Hindlimb muscle (tissue), 1 donor: Measurements from ENCODE around the gene DOK4. TPM values are rescaled to one million over a fixed set of nuclear protein-coding genes. Genes with fewer than 3 reads are reported as not detected.
"Not testable (repeated sequence)": the region's sequence is repeated elsewhere in the genome, so short reads cannot be mapped to it uniquely, and the experiment has no call there.

ENCODE experiments used
- DNase-seq: peaks from one replicate; pipeline ENCODE4 v3.0.0-alpha.2; 2013
- polyA plus RNA-seq: library from polyadenylated mRNA; unstranded; fragments of 120-200 nt; gene quantifications from one replicate; pipeline ENCODE4 v1.2.1, GENCODE V29; 2013; ENCODE audit not compliant: insufficient read length

The DOK4 gene
- polyA plus RNA-seq, 1 donor: 10.2 TPM

DNA sequence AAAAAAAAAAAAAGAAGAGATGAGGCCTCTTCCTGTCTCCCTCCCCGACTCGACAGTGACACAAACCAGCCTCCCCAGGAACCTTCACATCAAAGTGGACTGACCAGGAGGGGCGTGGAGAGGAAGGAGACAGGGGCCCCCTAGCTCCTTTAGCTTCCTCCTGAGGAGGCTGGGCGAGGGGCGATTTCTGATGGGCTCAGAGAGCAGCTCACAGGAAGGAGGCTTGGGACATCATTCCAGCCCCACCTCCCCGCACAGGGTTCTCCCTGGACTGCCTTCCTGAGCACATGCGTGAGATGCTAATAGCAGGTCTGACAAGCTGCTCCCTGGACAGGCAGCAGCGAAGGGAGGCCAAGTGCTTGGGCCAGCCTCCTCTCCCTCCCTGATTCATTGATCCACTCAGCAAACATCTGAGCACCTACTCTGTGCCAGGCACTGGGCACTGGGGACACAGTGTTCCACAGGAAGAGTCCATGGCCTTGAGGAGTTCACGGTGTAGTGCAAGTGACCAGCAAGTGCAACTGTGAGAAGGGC, 14.4 kb upstream of the DOK4 start:
- DNase-seq: no peak

- DNase-seq: not testable (repeated sequence)
Measured at GRCh38 chr16:57499941-57500340, 13.6 kb upstream of the DOK4 start.

GRCh38 chr16:57498031-57498430, 11.7 kb upstream of the DOK4 start:
- no peak for DNase-seq

- no peak for DNase-seq
Measured at GRCh38 chr16:57497121-57497520, 10.8 kb upstream of the DOK4 start.

GRCh38 chr16:57493767-57494166, 7.5 kb upstream of the DOK4 start:
- no peak for DNase-seq

DNA sequence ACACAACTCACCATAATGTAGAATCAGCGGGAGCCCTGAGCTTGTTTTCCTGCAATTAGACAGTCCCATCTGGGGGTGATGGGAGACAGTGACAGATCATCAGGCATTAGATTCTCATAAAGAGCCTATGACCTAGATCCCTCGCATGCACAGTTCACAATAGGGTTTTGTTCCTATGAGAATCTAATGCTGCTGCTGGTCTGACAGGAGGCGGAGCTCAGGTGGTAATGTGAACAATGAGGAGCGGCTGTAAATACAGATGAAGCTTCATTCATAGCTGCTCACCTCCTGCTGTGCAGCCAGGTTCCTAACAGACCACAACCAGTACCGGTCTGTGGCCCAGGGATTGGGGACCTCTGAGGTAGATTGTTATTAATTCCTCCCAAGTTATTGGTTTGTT, 2.9 kb upstream of the DOK4 start:
- no peak for DNase-seq

DNA sequence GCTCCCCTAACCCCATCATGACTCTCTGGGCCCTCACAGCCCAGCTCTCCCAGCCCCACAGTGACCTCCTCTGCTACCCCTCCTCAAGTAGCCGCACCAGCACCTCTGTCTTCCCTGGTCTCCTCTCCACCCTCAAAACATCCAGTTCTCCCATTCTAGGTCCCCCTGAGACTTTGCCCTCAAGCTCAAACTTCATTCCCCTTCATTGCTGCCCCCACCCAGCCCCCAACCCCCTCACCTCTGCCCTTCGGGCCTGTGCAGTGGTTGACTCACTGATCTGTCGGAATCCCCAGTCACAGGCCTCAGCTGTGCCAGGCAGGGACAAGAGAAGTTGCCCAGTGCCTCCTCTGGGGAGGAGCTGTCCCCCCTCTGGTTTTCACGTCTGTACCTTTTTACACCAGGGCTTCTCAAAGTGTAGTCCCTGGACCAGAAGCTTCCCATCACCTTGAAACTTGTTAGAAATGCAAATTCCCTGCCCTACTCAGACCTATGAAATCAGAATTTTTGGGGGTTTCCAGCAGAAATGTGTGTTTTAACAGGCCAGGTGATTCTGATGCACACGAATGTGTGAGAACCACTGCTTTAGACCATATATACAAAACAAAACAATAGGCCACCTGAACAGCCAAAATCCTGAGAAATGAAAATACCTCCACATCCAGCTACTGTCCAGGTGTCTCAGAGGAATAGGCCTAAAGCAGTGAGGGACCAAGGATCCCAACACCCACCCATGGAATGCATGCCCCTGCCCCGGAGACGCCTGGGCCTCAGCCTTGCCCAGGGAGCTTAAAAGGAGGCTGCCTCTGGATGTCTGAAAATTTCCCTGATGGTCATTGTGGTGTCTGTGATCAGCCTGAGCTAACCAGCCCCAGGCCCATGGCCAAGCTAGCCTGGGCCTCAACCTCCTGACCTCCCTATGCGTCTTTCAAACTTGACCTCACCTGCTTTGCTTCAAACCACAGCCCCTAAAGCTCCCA, 853 bp upstream of the DOK4 start:
- no peak for DNase-seq

DNA sequence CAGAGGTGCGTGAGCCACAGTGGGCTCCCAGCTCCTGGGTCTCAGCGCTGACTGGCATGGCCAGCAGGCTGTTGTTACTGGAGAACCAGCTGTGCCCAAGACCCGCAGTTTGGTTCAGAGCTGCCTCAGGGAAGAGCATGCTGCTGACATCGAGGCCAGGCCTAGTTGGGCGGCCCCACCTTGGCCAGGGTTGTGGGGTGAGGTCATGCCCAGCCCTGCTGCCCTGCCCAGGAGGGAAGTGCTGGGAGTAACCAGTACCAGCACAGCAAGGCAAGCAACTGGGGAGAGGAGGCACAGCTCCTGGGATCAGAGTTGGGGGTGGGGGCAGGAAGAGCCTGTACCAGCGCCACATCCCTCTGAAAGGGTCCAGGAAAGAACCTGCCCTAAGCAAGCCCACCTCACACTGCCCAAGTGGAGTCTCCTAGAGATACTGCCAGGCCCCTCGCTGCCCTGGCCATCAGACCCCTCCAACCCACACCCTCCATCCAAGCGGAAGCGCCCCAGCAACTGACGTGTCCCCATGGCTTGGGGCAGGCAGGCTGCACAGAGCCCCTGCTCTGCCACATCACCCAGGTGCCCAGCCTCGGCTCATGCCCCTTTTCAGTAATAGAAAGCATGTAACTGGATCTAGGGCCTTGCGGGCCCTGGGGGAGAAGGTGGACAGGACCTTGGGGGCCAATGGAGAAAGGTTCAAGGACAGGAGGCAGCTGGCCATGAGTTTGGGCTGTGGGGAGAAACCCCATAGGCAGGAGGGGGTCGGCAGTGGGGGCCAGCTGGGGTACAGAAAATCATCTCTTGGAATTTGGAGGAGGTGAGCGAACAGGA, 990 bp downstream of the DOK4 start:
- DNase-seq: no peak

DNA sequence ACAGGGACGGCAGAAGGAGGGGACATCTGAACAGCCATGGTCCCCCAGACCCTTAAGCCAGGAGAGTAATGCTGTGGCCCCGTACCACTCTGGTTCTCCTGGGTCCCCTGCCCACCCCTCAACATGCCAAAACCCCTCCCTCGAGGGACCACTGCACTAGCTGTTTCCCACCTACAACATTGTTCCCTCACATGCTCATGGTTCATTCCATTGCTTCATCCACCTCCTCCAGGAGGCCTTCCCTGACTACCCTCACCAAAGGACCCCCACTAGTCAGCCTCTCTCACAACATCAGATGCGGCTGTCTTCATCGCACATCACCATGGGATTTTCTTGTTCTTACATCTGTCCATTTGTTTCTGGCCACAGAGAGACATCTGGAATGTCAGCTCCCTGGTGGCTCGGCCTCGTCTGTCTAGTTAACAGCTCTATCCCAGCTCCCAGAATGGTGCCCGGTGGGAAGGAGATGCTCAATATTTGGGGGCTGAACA, 1.7 kb downstream of the DOK4 start:
- DNase-seq: no peak

- DNase-seq: no peak
Measured at GRCh38 chr16:57483725-57484514, 2.4 kb downstream of the DOK4 start.

GRCh38 chr16:57482845-57483545, 3.3 kb downstream of the DOK4 start:
- no peak for DNase-seq

DNA sequence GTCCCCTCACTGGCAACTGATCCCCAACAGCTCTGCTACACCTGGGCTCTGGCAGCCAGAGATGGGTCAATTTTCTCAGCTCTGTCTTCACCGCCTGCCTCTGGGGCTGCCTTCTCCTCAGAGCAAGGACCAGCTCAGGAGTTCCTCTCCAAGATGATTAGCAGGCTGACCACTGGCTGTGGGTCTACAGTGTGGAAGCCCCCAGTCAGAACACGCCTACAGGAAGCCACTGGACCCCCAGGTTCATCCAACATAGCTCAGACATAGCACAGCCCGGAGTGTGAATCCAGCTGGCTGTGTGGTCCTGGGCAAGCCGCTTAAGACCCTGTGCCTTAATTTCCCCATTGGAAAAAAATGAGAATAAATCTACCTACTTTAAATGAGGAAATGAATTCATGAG, 4.9 kb downstream of the DOK4 start:
- no peak for DNase-seq

DNA sequence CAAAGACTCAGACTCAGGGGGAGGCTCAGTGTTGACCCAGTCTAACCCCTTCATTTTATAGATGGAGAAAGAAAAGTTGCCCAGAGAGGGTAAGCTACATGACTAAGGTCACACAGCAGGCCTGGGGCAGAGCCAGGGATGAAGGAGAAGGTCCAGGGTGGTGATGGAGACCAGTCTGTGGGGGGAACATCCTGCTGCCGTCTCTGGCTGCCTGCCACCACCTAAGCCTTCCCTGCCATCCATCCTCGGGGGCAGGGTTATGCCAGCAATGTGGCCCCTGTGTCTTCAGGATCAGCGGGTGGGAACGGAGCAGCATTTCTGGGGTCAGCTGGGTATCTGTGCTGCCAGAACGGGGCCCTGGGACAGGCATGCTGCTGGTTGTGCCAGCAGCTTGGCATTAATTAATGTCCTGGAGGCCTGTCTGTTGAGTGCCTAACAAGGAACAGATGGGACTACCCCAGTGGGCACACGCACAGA, 5.5 kb downstream of the DOK4 start:
- DNase-seq: no peak

DNA sequence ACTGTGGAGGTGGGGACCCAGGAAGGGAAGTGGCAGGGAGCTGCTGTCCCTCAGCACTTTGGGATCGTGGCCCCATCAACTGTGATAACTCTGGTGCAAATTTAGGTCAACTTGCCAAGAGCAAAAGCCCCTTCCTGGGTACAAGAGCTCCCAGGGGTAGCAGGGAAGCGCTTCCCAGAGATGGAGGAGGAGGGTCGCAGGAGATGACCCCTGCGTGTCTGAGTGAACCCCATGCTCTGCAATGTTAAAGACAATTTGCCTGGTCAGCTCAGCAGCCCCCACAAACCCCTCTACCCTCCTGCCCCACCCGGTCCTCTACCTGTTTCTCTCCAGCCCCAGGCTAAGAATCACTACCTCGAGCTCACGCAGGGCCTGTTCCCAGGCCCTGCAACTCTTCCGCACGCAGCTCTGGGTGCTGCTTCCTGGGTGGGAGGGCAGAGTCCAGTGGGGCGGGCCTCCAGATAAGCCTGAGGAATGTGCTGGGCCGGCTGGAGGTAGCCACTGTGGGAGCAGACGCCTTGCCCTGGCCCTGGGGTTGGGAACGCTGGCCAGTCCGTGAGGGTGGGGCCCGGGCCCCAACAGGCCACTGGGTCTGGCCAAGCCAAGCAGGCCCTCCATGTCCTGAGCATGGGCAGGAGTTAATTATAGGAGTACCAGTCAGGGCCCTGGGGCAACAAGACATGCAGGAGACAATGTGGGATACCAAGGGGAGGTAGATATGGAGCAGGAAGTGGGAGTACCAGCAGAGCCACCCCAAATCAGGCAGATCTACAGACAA, 6.1 kb downstream of the DOK4 start:
- no peak for DNase-seq

- DNase-seq: peak; percentile 73
Measured at GRCh38 chr16:57479205-57479975, 6.9 kb downstream of the DOK4 start.

DNA sequence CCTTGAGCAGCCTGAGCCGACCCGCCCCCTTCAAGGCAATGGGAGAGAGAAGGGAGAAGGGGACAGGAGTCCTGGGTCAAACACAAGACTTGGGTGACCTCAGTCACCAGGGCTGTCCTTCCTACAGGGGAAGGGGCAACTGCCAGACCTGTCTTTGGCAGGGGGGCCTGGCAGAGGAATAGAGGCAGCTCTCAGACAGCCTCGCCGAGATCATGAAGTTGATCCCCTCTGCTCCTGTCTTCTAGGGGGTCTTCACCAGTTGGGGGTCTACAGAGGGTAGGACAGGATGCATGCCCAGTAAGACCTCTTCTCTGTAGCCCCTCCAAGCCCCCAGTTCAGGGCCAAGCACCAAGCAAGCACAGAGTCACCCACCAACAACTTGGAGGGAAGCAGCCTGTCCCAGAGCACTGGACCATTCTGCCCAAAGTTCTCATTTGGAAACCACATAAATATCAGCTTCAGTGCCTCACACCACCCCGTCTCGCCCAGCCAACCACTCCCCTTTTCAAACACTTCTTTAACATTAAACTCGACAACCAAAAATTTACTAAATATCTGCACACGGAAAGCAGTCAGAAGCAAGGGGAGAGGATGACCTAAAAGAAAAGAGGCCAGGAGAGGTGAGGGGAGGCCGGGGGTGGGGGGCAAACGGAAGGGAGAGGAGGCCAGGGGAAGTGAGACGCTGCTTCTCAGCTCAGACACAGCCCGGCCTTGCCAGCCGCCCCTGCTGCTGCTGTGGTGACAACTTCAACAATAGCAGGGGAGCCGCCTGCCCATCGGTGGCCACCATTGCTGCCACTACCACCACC, 7.7 kb downstream of the DOK4 start:
- DNase-seq: no peak

DNA sequence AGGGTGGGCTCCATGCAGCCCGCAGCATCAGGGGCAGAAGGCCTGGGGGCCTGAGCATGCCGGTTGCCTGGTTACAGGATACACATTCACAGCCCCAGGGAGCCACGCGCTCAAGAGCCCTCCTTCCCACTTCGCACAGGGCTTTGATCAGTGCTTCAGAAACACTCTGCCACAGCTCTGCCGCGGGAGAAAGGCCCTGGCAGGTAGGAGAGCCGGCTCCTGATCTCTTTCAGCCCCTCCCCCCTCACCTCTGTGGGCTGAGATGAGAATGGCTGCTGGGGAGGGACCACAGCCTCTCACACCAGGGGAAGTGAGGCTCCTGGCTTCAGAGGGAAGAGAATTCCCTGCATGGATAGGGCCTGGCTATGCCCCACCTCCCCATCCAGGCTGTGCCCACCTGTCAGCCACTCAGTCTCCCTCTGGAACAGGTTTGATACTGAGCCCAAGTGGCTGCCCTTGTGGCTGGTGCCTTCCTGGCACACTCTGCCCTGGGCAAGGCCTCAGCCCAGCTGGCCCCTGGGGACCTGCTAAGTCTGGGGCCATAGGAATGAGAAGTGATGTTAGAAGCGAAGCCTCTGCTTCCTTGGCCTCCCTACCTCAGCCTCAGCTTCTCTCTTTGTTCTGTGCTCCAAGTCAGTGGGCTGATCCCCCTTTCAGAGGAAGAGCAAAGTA, 8.6 kb downstream of the DOK4 start:
- DNase-seq: no peak
